K562 (cell line): Measurements from ENCODE around the gene GAPT. TPM values are rescaled to one million over a fixed set of nuclear protein-coding genes. Genes with fewer than 3 reads are reported as not detected.

Experiments used
- ATAC-seq: fragments of 200-7000 bp; cut with Tn5 transposase; 3 replicates; pipeline ENCODE4 v1.9.1; 2020; ENCODE audit warnings: moderate library complexity
- BruUV-seq: library from RNA; stranded (reverse); fragments of 400-500 nt; replicated peaks from 2 replicates; lab custom pipeline; 2021; lab: Mats Ljungman, UMichigan
- CTCF ChIA-PET: fragments of 300-600 bp; formaldehyde crosslinking; extraction: SDS; loops from one replicate; lab custom pipeline; 2021; ENCODE audit warnings: low intra/inter-chr PET ratio; lab: Yijun Ruan, JAX
- POLR2A ChIA-PET: fragments of 300-600, 350-650 bp; sonication (Branson Sonifier 250); formaldehyde crosslinking; extraction: SDS; loops from one replicate; lab custom pipeline; 2021; ENCODE audit warnings: antibody characterized with exemption, inconsistent platforms; lab: Yijun Ruan, JAX
- DNase-seq, 4 experiments: peaks; one replicate each; pipeline versions ENCODE4 v3.0.0 to v3.0.0-alpha.2; 2011 to 2018; ENCODE audit warnings: low spot score in 3 of 4, mixed read lengths in 3 of 4; ENCODE audit errors: extremely low read depth in 1 of 4
- FAIRE-seq: peaks from 2 replicates; lab custom pipeline; 2011; peaks lifted over from hg19 to GRCh38; lab: Jason Lieb, UNC
- H2AFZ ChIP-seq: 2 replicates; pipeline ENCODE4 v1.6.0; 2011; ENCODE audit warnings: low read depth, low read length, control low read depth, inconsistent platforms
- H3K27ac ChIP-seq: fragments of 200-600 bp; 3 replicates; pipeline ENCODE4 v1.8.0; 2011; ENCODE audit warnings: low read depth, mild to moderate bottlenecking, control low read depth, inconsistent platforms, low read length, moderate library complexity, mixed read lengths; ENCODE audit errors: extremely low read depth
- H3K27me3 ChIP-seq, 2 experiments: fragments of 300-600 bp in 1 of 2; 2 replicates in 1 of 2; 3 replicates in 1 of 2; pipeline versions ENCODE4 v1.6.0 to v1.8.0; 2011; ENCODE audit warnings: inconsistent platforms in 2 of 2, low read length in 2 of 2, mild to moderate bottlenecking in 1 of 2, mixed read lengths in 1 of 2, moderate library complexity in 1 of 2; ENCODE audit not compliant: control insufficient read depth in 2 of 2, insufficient read depth in 2 of 2
- H3K36me3 ChIP-seq: fragments of 300-600 bp; 3 replicates; pipeline ENCODE4 v1.8.0; 2011; ENCODE audit warnings: mild to moderate bottlenecking, low read length, inconsistent platforms; ENCODE audit not compliant: control insufficient read depth, insufficient read depth
- H3K4me1 ChIP-seq, 2 experiments: fragments of 200-600 bp in 1 of 2; replicated peaks in 1 of 2; 2 replicates in 1 of 2; 3 replicates in 1 of 2; pipeline versions ENCODE4 v1.5.1 to v1.8.0; 2011; ENCODE audit warnings: inconsistent platforms in 2 of 2, low read length in 2 of 2, mild to moderate bottlenecking in 1 of 2, mixed read lengths in 1 of 2, moderate library complexity in 1 of 2; ENCODE audit not compliant: control insufficient read depth in 2 of 2, insufficient read depth in 2 of 2
- H3K4me2 ChIP-seq: 2 replicates; pipeline ENCODE4 v1.6.1; 2011; ENCODE audit warnings: low read length, control low read depth, inconsistent platforms, mixed read lengths; ENCODE audit not compliant: insufficient read depth
- H3K4me3 ChIP-seq: fragments of 200-600 bp; sonication (generic), shearing (Covaris generic); 2 replicates; pipeline ENCODE4 v1.5.1; 2016; ENCODE audit warnings: control low read depth, inconsistent platforms
- H3K79me2 ChIP-seq: fragments of 200-600 bp; 3 replicates; pipeline ENCODE4 v1.8.0; 2011; ENCODE audit warnings: low read length, inconsistent platforms; ENCODE audit not compliant: control insufficient read depth, insufficient read depth
- H3K9ac ChIP-seq, 2 experiments: 2 replicates each; pipeline versions ENCODE4 v1.6.0 to v1.6.1; 2011; ENCODE audit warnings: low read depth in 2 of 2, low read length in 2 of 2, control low read depth in 1 of 2, inconsistent platforms in 1 of 2, mild to moderate bottlenecking in 1 of 2, mixed read lengths in 1 of 2; ENCODE audit not compliant: insufficient read depth in 1 of 2
- H3K9me1 ChIP-seq: one replicate; pipeline ENCODE4 v1.6.0; 2011; ENCODE audit warnings: inconsistent platforms, mild to moderate bottlenecking, low read length, moderate library complexity; ENCODE audit not compliant: control insufficient read depth, insufficient read depth
- H3K9me3 ChIP-seq: replicated peaks from 2 replicates; pipeline ENCODE4 v1.5.1; 2011; ENCODE audit warnings: low read depth, low read length, inconsistent platforms; ENCODE audit not compliant: control insufficient read depth, insufficient read depth
- H4K20me1 ChIP-seq: replicated peaks from 2 replicates; pipeline ENCODE4 v1.6.1; 2011; ENCODE audit warnings: low read length, inconsistent platforms, mixed read lengths; ENCODE audit not compliant: control insufficient read depth, insufficient read depth
- ARID1B ChIP-seq: fragments of 450-650 bp; IDR thresholded peaks from 2 replicates; pipeline ENCODE4 v1.6.1; 2016; ENCODE audit warnings: antibody characterized with exemption, mild to moderate bottlenecking, inconsistent platforms
- ATF1 ChIP-seq, 2 experiments: fragments of 450-650 bp in 1 of 2; IDR thresholded peaks; 2 replicates each; pipeline ENCODE4 v1.6.1; 2016; ENCODE audit warnings: missing compliant biosample characterization in 1 of 2, missing genetic modification characterization in 1 of 2
- CBFA2T2 ChIP-seq: fragments of 450-650 bp; conservative IDR thresholded peaks from 2 replicates; pipeline ENCODE4 v1.6.1; 2017; ENCODE audit warnings: mild to moderate bottlenecking
- CBX1 ChIP-seq: sonication (generic); IDR thresholded peaks from 2 replicates; pipeline ENCODE4 v1.6.1; 2016; ENCODE audit warnings: antibody characterized with exemption, low read depth, mild to moderate bottlenecking
- EWSR1 ChIP-seq: fragments of 450-650 bp; IDR thresholded peaks from 2 replicates; pipeline ENCODE4 v1.6.1; 2018; ENCODE audit warnings: borderline replicate concordance, mild to moderate bottlenecking, low read depth, moderate library complexity; ENCODE audit not compliant: partially characterized antibody
- HES1 ChIP-seq: fragments of 450-650 bp; IDR thresholded peaks from 2 replicates; pipeline ENCODE4 v1.6.1; 2016; ENCODE audit warnings: low read depth, mild to moderate bottlenecking, moderate library complexity
- KDM2B ChIP-seq: fragments of 250-450 bp; sonication (Bioruptor Pico); IDR thresholded peaks from 2 replicates; pipeline ENCODE4 v1.8.0; 2021; ENCODE audit warnings: mild to moderate bottlenecking, moderate library complexity
- LEF1 ChIP-seq: fragments of 450-650 bp; IDR thresholded peaks from 2 replicates; pipeline ENCODE4 v1.6.1; 2016; ENCODE audit warnings: mild to moderate bottlenecking
- MBD2 ChIP-seq: sonication (generic); IDR thresholded peaks from 2 replicates; pipeline ENCODE4 v1.6.1; 2016; ENCODE audit warnings: low read depth, borderline replicate concordance
- MYBL2 ChIP-seq, 2 experiments: fragments of 450-650 bp in 1 of 2; sonication (generic) in 1 of 2; formaldehyde crosslinking in 1 of 2; IDR thresholded peaks; 2 replicates each; pipeline versions ENCODE4 v1.6.1 to v1.8.1; 2017 to 2022; ENCODE audit warnings: borderline replicate concordance in 1 of 2, inconsistent platforms in 1 of 2, low read depth in 1 of 2, mild to moderate bottlenecking in 1 of 2, missing genetic modification reagents in 1 of 2, moderate library complexity in 1 of 2
- PHB2 ChIP-seq: fragments of 450-650 bp; IDR thresholded peaks from 2 replicates; pipeline ENCODE4 v1.6.1; 2017; ENCODE audit warnings: low read depth
- SREBF1 ChIP-seq: fragments of 150-350 bp; IDR thresholded peaks from 2 replicates; pipeline ENCODE4 v1.6.1; 2014; ENCODE audit warnings: antibody characterized with exemption, low read depth, low read length, borderline replicate concordance
- SRSF9 ChIP-seq: fragments of 200-400 bp; formaldehyde crosslinking; IDR thresholded peaks from 2 replicates; pipeline ENCODE4 v1.6.1; 2017; ENCODE audit warnings: low read depth, low read length, borderline replicate concordance
- TAF1 ChIP-seq: IDR thresholded peaks from 2 replicates; pipeline ENCODE4 v1.6.1; 2011; ENCODE audit warnings: mild to moderate bottlenecking, low read length, moderate library complexity; ENCODE audit not compliant: insufficient read depth, control insufficient read depth, severe bottlenecking; ENCODE audit errors: extremely low read depth
- ZBTB17 ChIP-seq: fragments of 450-650 bp; formaldehyde crosslinking; IDR thresholded peaks from 2 replicates; pipeline ENCODE4 v1.4.0; 2020; ENCODE audit warnings: mild to moderate bottlenecking
- ZNF133 ChIP-seq: fragments of 250-450 bp; sonication (Bioruptor Pico); IDR thresholded peaks from 2 replicates; pipeline ENCODE4 v1.4.0; 2020; ENCODE audit warnings: mild to moderate bottlenecking
- ZNF639 ChIP-seq, 2 experiments: fragments of 200-800 bp in 1 of 2; sonication (Bioruptor generic) in 1 of 2; sonication (generic) in 1 of 2; formaldehyde crosslinking in 1 of 2; IDR thresholded peaks in 1 of 2; conservative IDR thresholded peaks in 1 of 2; 2 replicates each; pipeline versions ENCODE4 v1.5.0 to v1.6.1; 2016 to 2020; ENCODE audit warnings: missing compliant biosample characterization in 1 of 2, missing genetic modification characterization in 1 of 2, missing genetic modification reagents in 1 of 2
- in situ Hi-C: fragments of 300-500 bp; cut with MboI; formaldehyde crosslinking; loops from 4 replicates; pipeline ENCODE4 v1.15.0; 2018; ENCODE audit warnings: inconsistent platforms, mixed read lengths
- intact Hi-C: fragments of 100-400 bp; cut with micrococcal nuclease; formaldehyde crosslinking; loops from 2 replicates; pipeline ENCODE4 v1.14.2; 2022
- polyA plus RNA-seq, 8 experiments: library from polyadenylated mRNA; depleted of rRNA in 4 of 8; stranded (reverse) in 5 of 8; unstranded in 3 of 8; fragments of >200 nt; fragmentation: Nextera tagmentation in 2 of 8; fragmentation: Illumina TruSeq in 1 of 8; extraction: Ambion mirVana in 2 of 8; extraction: Trizol in 1 of 8; gene quantifications; 2 replicates each; pipeline versions ENCODE4 v1.2.1 to v1.2.3, GENCODE V29; 2011 to 2014; ENCODE audit warnings: inconsistent platforms in 1 of 8, missing spikeins in 1 of 8
- total RNA-seq, 7 experiments: library from RNA; depleted of rRNA in 6 of 7; stranded (reverse); fragments of >200 nt in 6 of 7; fragmentation: Illumina TruSeq in 2 of 7; extraction: Trizol in 2 of 7; gene quantifications; 2 replicates each; pipeline versions ENCODE4 v1.2.1 to v1.2.3, GENCODE V29; 2011 to 2021; ENCODE audit warnings: low replicate concordance in 1 of 7

Gene GAPT
- total and polyA plus RNA-seq, 9 of the 15 experiments (the other 6 are each of a cell fraction or from before 2014, with no cell fraction given), result not detected

GRCh38 chr5:58517198-58517597, 26.0 kb downstream of the GAPT start (continued):
- TF ChIP-seq SRSF9 (no peak), EWSR1 (no peak), ZBTB17 (CRISPR knock-in tag) (no peak), LEF1 (no peak), PHB2 (no peak), SREBF1 (no peak)

- in situ Hi-C loops (no loop called here), intact Hi-C loops (no loop called here)
- Histone ChIP-seq H3K4me2 (no peak overlapping the region), H3K4me3 (no peak overlapping the region), H3K9ac (no peak overlapping the region), H3K9me3 (no peaks in the 10 kb centered on the region), H3K27ac (no peak overlapping the region), H3K9me1 (no peaks in the 10 kb centered on the region), H4K20me1 (no peaks in the 10 kb centered on the region), H2AFZ (no peak overlapping the region), H3K36me3 (no peaks in the 10 kb centered on the region), H3K79me2 (no peaks in the 10 kb centered on the region), H3K27me3 (no peaks in the 10 kb centered on the region), H3K4me1 (no peaks in the 10 kb centered on the region)
- ChIA-PET CTCF (no interaction called here), POLR2A (no interaction called here)
- FAIRE-seq, result no peak
- DNase-seq, result no peak
- BruUV-seq, result no TSS peak
- ATAC-seq, result no peak
- TF ChIP-seq ATF1 (CRISPR knock-in tag; IDR thresholded peaks at IDR 0.05) (no peak), ATF1 (tag; IDR thresholded peaks at IDR 0.05) (no peak), ZNF133 (CRISPR knock-in tag) (no peak), MBD2 (no peak), ARID1B (no peak), KDM2B (CRISPR knock-in tag) (no peak), TAF1 (no peak), MYBL2 (IDR thresholded peaks at IDR 0.05; ENCODE audit: low read depth) (no peak), MYBL2 (CRISPR knock-in tag; IDR thresholded peaks at IDR 0.05; ENCODE audit: borderline replicate concordance) (no peak), CBFA2T2 (no peak), ZNF639 (CRISPR knock-in tag; conservative IDR thresholded peaks at IDR 0.05 in 1 of 2, IDR thresholded peaks at IDR 0.05 in 1 of 2) (no peak), CBX1 (no peak), HES1 (no peak)
Measured at GRCh38 chr5:58523956-58524355, 32.7 kb downstream of the GAPT start.
